Stomach (tissue), 9 donors: ENCODE measurements around the gene KCNIP3. TPM values are rescaled to one million over a fixed set of nuclear protein-coding genes. Genes with fewer than 3 reads are reported as not detected.

ENCODE experiments used
- DNase-seq, 2 donors: peaks; one replicate each; pipeline versions ENCODE4 v3.0.0 to v3.0.0-alpha.2; 2013 to 2019
- H3K27ac ChIP-seq, 5 donors: fragments of 200-600 bp in 4 of 5; sonication (generic) in 4 of 5; one replicate each; pipeline ENCODE4 v1.5.1; 2013 to 2019; ENCODE audit warnings: mild to moderate bottlenecking in 1 of 5, moderate library complexity in 1 of 5
- H3K27me3 ChIP-seq, 3 donors: fragments of 200-600 bp; sonication (generic); one replicate each; pipeline ENCODE4 v1.5.1; 2017 to 2019; ENCODE audit warnings: mixed run types in 1 of 3
- H3K36me3 ChIP-seq, 4 donors: fragments of 200-600 bp; sonication (generic); 1 replicate in 3 of 4; 2 replicates in 1 of 4; pipeline ENCODE4 v1.5.1; 2016 to 2019
- H3K4me1 ChIP-seq, 4 donors: fragments of 200-600 bp; sonication (generic); one replicate each; pipeline ENCODE4 v1.5.1; 2016 to 2019
- H3K4me3 ChIP-seq, 4 donors: fragments of 200-600 bp; sonication (generic) in 3 of 4; one replicate each; pipeline ENCODE4 v1.5.1; 2016 to 2019; ENCODE audit warnings: mild to moderate bottlenecking in 1 of 4
- H3K9me3 ChIP-seq, 4 donors: fragments of 200-600 bp; sonication (generic); one replicate each; pipeline ENCODE4 v1.5.1; 2016 to 2019
- CTCF ChIP-seq, 7 experiments: fragments of 450-650 bp in 4 of 7; fragments of 200-600 bp in 3 of 7; sonication (generic) in 3 of 7; IDR thresholded peaks; one replicate each; pipeline ENCODE4 v1.5.1; 2016 to 2019; ENCODE audit warnings: antibody characterized with exemption in 7 of 7, control low read depth in 2 of 7, mild to moderate bottlenecking in 1 of 7
- EP300 ChIP-seq: sonication (generic); formaldehyde crosslinking; IDR thresholded peaks from one replicate; pipeline ENCODE4 v1.6.1; 2017; ENCODE audit warnings: antibody characterized with exemption
- POLR2A ChIP-seq, 4 donors: fragments of 450-650 bp; IDR thresholded peaks; one replicate each; pipeline ENCODE4 v1.6.1; 2016; ENCODE audit warnings: antibody characterized with exemption in 4 of 4, control low read depth in 2 of 4, mild to moderate bottlenecking in 1 of 4, moderate library complexity in 1 of 4
- POLR2AphosphoS5 ChIP-seq, 3 donors: sonication (generic); formaldehyde crosslinking; IDR thresholded peaks; one replicate each; pipeline ENCODE4 v1.6.1; 2016; ENCODE audit warnings: antibody characterized with exemption in 3 of 3
- WGBS, 5 donors: extraction: QIAGEN DNeasy Blood & Tissue Kit in 3 of 5; methylation state at CpG; one replicate each; pipeline versions ENCODE4 v1.1.5 to v1.1.7; 2013 to 2018; 5-methylcytosine and 5-hydroxymethylcytosine counted together
- intact Hi-C: fragments of 100-400 bp; cut with DNase I; formaldehyde crosslinking; loops from one replicate; pipeline ENCODE4 v1.15.1; 2023; ENCODE audit warnings: low total_unique reads
- polyA plus RNA-seq, 3 donors: library from polyadenylated mRNA; stranded (reverse); fragments of 200-250 nt; gene quantifications; one replicate each; pipeline ENCODE4 v1.2.3, GENCODE V29; 2013
- total RNA-seq, 5 donors: library from RNA; depleted of rRNA; stranded (reverse); fragments of >200 nt; gene quantifications; one replicate each; pipeline versions ENCODE4 v1.1.0 to v1.2.3, GENCODE V29; 2014 to 2016
- donor health status: healthy with polysubstance abuse.
- donor health status: Bipolar disorder and iron deficiency.
- donor health status: healthy.

The KCNIP3 gene
- total and polyA plus RNA-seq, 8 donors: 1.3 to 4.4 (median 2.7) TPM; not detected in 2

GRCh38 chr2:95344215-95344583 lies 47.1 kb downstream of the KCNIP3 start:
- H3K4me3 ChIP-seq: no peak overlapping the region
- H3K9me3 ChIP-seq: no peaks in the 10 kb centered on the region
- no peaks in the 10 kb centered on the region for H3K36me3 ChIP-seq
- intact Hi-C loops: no loop called here
- WGBS, 5 donors: 81 to 85% (median 84%) methylated on average over 10 to 12 of the region's 12 CpGs
- no peak overlapping the region for H3K27ac ChIP-seq
- no peak for DNase-seq
- H3K4me1 ChIP-seq: peaks cover 13 to 34% (median 22%) of the 10 kb centered on the region in 4 donors
- peaks cover 0 to 60% (median 20%) of the 10 kb centered on the region in 3 donors for H3K27me3 ChIP-seq
- no peak for TF ChIP-seq POLR2AphosphoS5 (IDR thresholded peaks at IDR 0.05)
- no peak for TF ChIP-seq CTCF (IDR thresholded peaks at IDR 0.05)
- TF ChIP-seq POLR2A (IDR thresholded peaks at IDR 0.05): no peak
- TF ChIP-seq EP300: no peak

DNA sequence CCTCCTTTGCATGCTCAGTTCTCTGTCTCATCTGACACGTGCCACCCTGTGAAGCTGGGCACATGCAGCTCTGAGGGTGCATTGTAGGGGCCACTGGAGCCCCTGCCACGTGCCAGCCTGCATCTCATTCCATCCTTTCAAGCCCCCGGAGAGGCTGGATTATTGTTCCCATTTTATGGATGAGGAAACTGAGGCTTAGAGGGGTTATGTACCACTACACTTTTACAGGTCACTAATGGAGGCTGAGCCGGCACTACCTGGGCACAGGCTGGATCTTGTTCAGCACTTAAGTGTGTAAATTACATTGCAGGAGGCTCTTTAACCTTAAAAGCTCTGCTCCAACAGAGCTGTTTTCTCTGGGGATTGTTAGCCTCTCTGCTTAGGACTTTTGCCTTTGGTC lies 47.5 kb downstream of the KCNIP3 start:
- no peak for TF ChIP-seq POLR2AphosphoS5 (IDR thresholded peaks at IDR 0.05)
- no peak for TF ChIP-seq POLR2A (IDR thresholded peaks at IDR 0.05)
- no peak for TF ChIP-seq EP300
- TF ChIP-seq CTCF (IDR thresholded peaks at IDR 0.05): no peak
- Histone ChIP-seq H3K27me3 (peaks cover 0 to 60% (median 20%) of the 10 kb centered on the region in 3 donors), H3K36me3 (no peaks in the 10 kb centered on the region), H3K9me3 (no peaks in the 10 kb centered on the region), H3K4me3 (peak overlapping the region in 1 of 4 donors; percentile 79), H3K27ac (no peak overlapping the region), H3K4me1 (peaks cover 13 to 34% (median 22%) of the 10 kb centered on the region in 4 donors)
- WGBS, 5 donors: 81 to 92% (median 91%) methylated on average over 4 of the region's 4 CpGs
- DNase-seq: no peak
- intact Hi-C loops: no loop called here

DNA sequence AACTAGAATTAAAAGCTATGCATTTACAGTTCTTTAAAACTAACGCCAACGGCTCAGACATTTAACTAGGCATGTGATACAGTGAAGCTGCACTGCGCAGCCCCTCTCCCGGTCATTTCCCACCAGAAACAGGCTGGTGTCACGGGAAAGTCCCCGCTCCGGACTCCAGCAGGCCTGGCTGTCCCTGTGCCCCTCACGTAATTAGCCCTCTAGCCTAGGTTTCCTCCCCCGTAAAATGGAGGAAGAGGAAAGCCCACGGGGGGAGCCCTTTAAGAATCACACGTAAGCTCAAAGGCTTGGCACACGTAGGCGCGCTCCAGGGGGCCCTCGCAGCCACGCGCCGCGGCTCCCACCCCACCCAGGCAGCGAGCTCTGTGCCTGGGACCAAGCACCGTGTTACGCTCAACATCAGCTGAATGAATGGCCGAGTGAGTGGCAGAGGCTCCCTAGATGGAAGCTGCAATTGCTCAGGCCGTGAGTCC lies 48.0 kb downstream of the KCNIP3 start:
- Histone ChIP-seq H3K4me3 (peak overlapping the region; percentile 64 to 79 (median 74)), H3K27me3 (peaks cover 0 to 60% (median 20%) of the 10 kb centered on the region in 3 donors), H3K27ac (peak overlapping the region in 3 of 5 donors; percentile 68 to 84 (median 78)), H3K4me1 (peaks cover 13 to 34% (median 22%) of the 10 kb centered on the region in 4 donors), H3K9me3 (no peaks in the 10 kb centered on the region), H3K36me3 (no peaks in the 10 kb centered on the region)
- intact Hi-C loops: no loop called here
- peak in 1 of 2 donors; percentile 16 for DNase-seq
- TF ChIP-seq CTCF (IDR thresholded peaks at IDR 0.05): no peak
- no peak for TF ChIP-seq POLR2A (IDR thresholded peaks at IDR 0.05)
- TF ChIP-seq POLR2AphosphoS5 (IDR thresholded peaks at IDR 0.05): no peak
- no peak for TF ChIP-seq EP300
- 12 to 18% (median 16%) methylated on average over 22 to 24 of the region's 24 CpGs for WGBS, 5 donors

DNA sequence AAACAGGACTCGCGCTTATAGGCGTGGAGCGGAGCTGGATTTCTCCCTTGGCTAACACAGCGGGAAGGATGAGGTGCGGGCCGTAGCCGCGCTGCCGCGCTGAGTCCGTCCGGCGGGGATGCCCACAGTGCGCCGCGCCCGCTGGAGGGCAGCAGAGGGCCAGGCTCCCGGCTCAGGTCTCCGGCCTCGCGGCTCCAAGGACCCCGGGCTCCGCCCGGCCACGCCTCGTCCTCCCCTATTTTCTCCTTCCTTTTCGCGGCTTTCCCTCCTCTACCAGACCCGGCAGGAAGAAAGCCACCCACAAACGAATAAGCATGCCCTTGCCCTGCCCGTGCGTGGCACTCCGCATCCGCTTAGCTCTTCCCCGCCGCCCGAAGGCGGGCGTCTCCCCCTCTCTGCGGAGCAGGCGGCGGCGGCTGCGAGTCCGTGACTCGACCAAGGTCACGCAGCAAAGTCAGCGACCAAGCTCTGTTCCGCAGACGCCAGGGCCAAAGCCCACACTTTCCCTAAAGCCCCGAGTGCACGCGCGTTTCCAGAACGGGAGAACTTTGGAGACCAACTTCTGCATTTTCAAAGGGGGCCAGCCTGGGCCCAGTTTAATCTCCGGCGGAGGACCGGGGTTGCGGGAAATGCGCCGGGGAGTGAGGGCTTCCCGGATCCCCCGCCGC lies 48.5 kb downstream of the KCNIP3 start:
- peak in 1 of 3 donors; percentile 37 for TF ChIP-seq POLR2AphosphoS5 (IDR thresholded peaks at IDR 0.05)
- peak in 5 of 7 experiments; percentile 66 to 87 (median 81) for TF ChIP-seq CTCF (IDR thresholded peaks at IDR 0.05)
- no peak for TF ChIP-seq EP300
- Histone ChIP-seq H3K36me3 (no peaks in the 10 kb centered on the region), H3K27me3 (peaks cover 0 to 60% (median 20%) of the 10 kb centered on the region in 3 donors), H3K4me1 (peaks cover 13 to 34% (median 22%) of the 10 kb centered on the region in 4 donors), H3K27ac (peak overlapping the region; percentile 52 to 84 (median 76)), H3K9me3 (no peaks in the 10 kb centered on the region), H3K4me3 (peak overlapping the region; percentile 64 to 79 (median 74))
- WGBS, 5 donors: 0 to 1% (median 0%) methylated on average over 51 to 65 of the region's 65 CpGs
- DNase-seq: peak; percentile 87 to 94
- intact Hi-C loops: no loop called here
